GM18519 (cell line): ENCODE measurements around the gene LYRM1.
"Not testable (repeated sequence)": the region's sequence is repeated elsewhere in the genome, so short reads cannot be mapped to it uniquely, and the experiment has no call there.

ENCODE experiments used
- ATAC-seq: cut with Tn5 transposase; IDR thresholded peaks from one replicate; pipeline ENCODE4 v1.9.1; 2021; ENCODE audit warnings: mild to moderate bottlenecking, moderate library complexity; ENCODE audit not compliant: unreplicated experiment, low FRiP score

Gene LYRM1

DNA sequence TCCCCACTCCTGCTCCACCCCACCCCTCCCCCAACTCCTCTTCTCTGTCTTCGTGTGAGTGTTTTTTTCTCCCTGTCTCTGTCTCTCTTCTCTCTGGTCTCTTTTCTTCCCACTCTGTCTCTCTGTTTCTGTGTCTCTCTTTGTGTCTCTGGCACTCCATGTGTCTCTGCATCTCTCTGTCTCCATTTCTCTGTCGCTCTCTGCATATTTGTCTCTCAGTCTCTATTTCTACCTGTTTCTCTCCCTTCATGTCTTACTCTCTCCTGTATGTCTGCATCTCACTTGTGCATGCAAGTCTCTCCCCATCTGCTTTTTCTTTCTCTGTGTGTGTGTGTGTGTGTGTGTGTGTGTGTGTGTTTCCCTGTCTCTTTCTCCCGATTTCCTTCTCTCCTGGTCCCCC, 68.2 kb downstream of the LYRM1 start:
- no peak for ATAC-seq

DNA sequence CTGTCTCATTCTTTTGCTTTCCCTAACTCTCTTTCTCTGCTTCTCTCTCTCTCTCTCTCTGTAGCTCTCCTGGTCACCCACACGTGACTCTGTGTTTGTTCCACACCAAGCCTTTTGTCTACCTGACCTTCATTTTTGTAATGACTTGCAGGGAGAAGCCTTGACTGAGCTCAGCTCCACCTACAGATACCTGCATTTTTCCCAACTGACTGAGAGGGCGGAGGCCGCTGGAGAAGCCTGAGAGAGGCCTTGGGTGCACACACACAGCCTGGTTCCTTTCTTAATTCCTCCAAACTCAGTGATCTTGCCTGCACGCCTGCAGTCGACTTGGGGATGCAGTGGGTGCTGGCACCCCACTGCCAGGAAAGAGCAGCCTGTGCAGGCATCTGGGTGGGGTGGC, 68.8 kb downstream of the LYRM1 start:
- ATAC-seq = no peak

DNA sequence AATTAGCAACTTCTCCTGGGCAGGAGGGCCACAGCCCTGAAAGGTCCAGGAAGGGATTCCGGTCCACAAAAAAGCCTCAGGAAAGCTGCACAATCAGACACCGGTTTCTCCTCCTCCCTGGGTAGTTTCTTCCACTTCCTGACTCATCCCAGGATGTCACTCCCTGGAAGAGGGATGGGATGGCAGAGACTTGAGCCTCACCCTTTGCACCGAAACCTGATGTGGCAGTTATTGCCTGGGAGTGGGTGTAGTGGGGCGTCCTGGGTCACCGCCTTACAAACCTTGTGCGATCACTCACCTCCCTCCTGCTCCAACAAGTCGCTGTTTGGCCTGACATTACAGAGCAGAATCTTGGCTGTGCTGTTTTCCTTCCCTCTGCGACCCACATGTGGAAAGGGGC, 70.8 kb downstream of the LYRM1 start:
- no peak for ATAC-seq

DNA sequence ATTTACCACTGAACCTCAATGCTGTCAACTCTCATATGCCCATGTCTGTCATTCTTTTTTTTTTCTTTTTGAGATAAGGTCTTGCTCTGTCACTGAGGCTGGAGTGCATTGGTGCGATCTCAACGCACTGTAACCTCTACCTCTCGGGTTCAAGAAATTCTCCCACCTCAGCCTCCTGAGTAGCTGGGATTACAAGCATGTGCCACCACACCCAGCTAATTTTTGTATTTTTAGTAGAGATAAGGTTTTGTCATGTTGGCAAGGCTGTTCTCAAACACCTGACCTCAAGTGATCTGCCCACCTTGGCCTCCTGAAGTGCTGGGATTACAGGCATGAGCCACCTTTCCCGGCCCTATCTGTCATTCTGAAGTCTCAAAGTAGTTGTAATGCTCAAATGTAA, 72.6 kb downstream of the LYRM1 start:
- ATAC-seq = not testable (repeated sequence)
